GM18907 (cell line): ENCODE results near the gene PTHLH.

Experiments used
- ATAC-seq: cut with Tn5 transposase; IDR thresholded peaks from one replicate; pipeline ENCODE4 v1.9.1; 2021; ENCODE audit warnings: mild to moderate bottlenecking, moderate library complexity; ENCODE audit not compliant: unreplicated experiment

PTHLH gene

DNA sequence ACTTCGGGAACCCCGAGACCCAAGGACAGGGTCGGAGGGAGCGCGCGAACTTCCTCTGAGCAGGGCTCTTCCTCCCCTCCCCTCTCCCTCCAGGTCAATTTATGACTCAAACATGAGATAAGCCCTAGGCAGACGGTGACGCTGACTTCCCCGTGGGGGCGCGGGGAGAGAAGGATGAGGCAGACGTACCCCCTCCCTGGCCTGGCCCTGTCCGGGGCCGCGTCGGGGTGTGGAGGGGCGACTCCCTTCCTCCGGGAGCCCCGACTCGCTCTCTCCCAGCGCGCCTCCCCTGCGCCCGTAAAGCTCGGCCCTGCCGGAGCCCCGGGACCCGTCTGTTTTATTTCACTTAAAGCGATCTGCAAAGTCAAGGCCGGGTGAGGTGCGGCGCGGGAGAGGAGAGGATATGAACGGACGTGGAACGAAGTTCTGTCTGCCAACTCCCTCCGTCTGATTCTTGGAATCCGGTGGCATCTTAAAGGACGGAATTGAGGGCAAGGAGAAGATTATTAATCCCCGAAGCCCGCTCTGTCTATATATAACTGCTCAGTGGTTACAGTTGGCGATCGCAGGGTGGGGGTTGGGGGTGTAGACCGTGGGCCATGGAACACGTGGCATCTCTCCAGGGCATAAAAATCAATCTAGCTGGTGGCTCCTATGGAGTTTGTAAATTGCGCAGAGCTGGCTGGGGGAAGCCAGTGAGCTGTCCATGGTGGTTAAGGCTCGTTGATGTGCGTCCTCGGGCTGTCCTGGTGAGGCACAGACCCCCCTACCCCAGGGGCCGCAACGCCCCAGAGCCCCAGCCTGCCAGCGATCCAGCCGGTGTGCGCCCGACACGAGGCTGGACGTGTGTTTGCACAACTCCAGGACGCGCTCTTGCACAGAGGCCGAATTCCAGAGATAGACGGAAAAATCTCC, 2.9 kb upstream of the PTHLH start:
- no peak for ATAC-seq

DNA sequence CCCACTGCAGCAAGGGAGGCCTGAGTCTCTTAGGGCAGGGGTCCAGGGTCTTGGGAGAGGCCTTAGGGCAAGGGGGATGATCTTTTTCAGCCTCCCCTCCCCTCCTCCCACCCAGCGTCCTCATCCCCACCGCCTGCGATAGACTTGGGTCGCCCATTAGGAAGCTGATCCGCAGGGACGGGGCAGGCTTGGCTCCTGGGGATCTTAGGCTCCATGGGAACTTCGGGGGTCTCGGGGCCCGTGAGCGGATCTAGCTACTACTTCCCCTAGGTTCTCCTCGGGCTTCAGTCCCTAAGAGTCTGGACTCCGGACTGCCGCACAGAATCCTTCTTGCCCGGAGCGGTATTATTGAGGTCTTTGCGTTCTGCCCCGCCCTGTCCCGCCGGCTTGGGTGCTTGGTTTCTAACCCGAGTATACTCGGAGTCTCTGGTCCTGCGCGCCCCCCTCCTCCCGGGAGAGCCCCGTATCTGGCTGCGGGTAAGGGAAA, 2.2 kb upstream of the PTHLH start:
- ATAC-seq, result no peak

DNA sequence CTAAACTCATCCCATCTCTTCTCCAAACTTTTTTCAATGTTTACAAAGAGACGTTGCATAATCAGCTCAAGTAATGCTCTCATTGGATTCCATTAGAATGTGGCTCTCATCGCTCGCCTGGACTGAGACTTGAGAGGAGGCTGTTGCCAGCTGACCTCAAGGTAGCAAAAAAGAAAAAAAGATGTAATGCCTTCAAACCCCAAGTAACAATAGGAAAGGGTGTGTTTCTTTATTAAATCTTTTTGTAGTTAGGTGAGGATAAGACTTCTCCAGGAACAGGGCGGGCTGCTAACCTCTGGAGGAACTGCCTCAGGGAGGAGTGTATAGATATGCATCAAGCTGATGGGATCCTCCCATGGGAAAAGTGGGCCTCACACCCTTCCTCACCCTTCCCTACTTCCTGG, 956 bp upstream of the PTHLH start:
- no peak for ATAC-seq

DNA sequence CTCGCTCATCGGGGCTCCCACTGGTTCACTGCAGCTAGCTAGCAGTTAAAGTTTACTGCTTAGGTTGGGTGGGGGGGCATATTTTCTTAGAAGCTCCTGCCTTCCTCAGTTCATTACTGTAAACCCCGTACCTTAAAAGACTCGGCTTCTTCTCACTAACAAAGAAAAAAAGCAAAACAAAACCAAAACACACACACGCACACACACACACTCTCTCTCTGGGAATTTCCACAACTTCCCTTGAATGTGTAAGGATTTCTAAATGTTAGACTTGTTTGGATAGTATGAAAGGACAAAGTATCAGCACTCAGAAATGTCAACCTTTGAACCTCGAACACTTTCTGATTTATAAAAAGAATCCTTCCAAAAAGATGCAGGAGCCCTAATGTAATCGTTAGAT, 927 bp downstream of the PTHLH start:
- ATAC-seq, result no peak

DNA sequence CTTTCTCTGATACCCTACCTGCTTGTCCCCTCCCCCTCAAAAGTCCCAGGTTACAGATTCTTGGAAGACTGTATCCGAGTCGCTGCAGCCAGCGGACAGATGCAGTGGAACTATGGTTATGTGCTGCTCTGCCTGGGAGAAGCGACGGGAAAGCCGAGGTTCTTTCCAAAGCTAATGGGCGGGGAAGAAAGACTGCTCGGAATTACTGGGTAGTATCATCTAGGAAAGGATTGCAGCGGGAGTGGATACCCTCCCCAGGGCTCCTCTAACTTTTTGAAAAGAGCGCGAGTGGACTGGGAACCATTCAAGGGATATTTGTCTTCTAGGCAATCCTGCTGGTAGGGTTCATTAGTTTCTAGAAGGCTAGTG, 1.4 kb downstream of the PTHLH start:
- ATAC-seq, result no peak

DNA sequence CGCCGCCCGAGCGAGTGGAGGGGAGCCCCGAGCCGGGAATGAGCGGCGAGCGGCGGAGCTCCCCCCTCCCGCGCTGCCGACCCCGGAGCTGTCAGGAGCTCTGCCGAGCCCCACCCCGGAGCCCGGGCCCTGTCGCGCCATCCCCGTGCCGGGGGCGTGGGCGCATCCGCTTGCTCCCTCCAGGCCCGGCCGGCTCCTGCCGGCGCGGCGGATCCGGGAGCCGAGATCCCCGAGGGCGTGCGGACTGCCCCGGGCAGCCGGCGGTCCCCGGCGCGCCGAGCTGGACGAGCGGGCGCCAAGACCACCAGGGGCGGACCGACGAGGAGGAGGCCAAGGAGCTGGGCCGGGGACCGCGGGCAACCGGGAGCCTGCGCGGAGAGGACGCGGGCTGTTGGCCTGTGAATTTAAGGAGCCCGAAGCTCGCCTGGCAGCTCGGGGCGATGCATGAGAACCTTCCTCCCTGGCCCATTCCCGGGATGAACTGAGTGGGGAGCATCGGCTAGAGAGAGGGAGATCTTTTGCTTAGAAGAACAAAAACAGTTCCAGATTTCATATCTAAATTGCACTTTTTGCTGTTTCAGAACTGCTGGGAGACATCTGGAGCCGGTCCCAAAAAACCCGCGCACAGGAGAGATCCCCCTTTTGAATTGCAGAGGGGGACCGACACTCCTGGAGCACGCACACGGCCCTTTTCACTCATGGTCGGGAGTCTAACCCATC, 2.0 kb downstream of the PTHLH start:
- peak; percentile 28 for ATAC-seq

DNA sequence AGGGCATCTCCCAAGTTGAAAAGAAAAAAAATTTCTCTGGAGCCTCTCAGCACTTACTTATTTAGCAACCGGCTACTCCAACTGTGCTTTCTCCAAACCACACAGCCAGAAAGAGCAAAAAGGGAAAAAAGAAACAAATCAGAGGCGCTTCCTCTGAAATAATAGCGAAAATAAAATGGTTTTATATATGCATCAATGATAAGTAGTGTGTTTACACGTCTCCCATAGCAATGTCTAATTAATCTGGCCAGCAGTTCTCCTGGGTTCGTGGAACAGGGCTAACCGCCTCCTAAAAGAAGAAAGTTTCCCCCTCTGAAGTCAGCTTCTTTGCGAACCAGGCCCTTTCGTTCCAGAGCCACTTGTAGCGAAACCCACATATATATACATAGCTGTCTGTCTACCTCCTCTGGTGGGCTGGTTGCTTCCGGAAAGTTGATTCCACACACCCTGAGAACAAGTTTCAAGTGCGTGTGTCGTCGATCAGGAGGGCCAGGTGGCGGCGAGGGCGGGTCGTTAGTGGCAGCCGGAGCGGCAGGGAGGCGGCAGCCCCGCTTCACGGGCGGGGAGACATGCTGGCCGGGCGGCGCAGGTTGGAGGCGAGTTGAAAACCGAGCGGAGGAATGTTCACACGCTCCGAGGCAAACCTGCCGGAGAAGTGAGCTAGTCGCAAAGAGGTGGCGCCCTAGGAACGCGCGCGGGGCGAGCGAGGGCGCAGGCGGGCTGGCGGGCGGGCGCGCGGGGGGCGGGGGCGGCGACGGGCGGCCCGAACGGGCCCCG, 2.7 kb downstream of the PTHLH start:
- ATAC-seq, result peak; percentile 81

DNA sequence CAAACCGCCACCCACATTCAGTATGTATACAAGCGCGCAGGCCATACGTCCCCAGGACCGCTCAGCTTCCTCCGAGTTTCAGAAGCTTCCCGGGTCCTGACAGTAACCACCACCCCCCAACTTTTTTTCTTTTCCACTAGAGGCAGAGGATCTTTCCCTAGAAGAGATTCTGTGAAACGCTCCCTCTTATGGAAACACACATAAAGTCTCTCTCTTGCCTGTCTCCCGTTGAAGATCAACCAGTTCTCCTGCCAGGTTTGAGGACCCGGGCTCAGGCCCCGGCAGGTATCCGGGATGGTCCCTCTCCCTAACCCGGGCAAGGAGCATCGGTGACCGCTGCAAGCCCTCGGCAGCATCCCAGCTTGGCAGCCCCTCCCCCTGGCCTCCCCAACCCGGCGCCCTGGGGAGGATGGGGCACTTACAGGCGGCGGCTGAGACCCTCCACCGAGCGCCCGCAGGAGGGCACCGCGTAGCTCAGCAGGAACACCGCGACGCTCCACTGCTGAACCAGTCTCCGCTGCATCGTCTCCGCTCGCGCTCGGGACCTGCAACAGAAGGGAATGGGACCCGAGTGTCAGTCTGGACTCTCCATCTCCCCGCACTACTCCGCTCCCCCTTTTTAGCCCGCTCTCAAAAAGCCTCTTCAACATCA, 3.4 kb downstream of the PTHLH start:
- no peak for ATAC-seq

DNA sequence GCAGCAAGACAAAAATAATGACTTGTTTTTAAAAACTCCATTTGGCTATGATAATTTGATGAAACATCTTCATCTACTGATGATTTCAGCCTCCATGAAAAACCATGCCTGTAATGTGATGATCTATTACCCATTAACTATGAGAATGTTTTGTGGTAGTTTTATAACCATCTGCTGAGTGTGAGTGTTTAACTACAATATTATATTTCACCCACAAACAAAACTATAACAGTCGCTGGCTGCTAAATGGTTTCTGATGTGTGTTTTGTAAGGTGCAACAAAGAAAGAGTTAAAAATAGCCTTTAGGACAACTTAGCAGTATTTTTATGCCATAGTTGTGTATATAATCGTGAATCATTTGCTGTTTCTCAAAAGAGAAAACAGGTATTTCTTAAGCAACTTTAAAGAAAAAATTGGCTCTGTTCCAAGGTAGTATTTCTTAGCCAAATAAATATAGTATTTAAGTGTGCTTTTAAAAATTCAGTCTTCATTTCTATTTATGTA, 4.9 kb downstream of the PTHLH start:
- no peak for ATAC-seq

DNA sequence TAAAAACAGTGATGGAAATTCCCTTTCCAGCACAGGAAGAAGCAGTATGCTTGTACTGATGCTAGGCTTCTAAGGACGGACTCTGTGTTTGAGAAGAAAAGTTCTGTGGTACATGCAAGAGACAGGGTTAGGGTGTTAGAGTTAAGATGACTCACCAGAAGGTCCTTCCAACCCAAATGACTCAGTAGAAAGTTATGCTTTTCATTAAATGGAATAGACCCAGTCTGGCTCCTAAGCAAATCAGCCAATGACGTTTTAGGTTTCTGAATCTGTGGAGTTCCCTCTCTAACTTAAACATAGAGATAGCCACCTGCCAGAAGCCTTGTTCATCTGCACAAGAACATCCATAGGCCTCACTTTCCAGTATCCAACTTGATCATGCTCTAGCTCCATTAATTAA, 5.7 kb downstream of the PTHLH start:
- no peak for ATAC-seq

DNA sequence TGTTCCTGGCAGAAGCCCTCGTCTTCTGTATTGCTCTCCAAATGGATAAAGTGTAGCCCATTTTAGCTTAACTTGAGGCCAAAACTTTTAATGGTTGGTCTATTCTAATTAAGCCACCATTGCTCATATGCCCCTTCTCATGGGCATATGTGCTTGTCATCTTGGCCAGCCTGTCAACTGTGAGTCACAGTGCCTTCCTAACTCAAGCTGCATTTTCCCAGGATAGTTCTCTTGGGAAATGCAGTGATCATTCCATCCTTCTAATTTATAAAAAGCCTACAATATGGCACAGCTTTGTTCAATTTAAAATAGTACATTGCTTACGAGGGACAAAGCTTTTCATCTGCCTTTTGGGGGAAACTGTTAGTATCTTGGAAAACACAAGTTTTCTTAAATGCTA, 6.6 kb downstream of the PTHLH start:
- ATAC-seq, result no peak

DNA sequence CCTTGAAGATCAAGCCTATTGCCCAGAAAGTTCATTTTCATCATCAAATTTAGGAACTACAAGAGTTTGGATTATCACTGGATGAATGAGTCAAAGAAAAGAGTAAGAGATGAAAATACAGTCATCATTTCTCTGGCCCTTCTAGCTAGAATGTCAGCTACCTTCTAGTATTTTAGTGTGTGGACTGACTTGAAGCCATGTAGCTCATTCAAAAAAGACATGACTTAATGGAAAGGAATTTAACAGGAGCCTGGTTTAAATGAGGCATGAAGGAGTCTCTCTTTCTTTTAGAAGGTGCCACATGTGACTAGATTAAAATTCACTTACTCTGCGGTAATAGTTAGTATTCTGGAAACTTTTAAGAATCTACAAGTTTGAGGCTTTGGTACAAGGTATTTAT, 7.1 kb downstream of the PTHLH start:
- no peak for ATAC-seq

DNA sequence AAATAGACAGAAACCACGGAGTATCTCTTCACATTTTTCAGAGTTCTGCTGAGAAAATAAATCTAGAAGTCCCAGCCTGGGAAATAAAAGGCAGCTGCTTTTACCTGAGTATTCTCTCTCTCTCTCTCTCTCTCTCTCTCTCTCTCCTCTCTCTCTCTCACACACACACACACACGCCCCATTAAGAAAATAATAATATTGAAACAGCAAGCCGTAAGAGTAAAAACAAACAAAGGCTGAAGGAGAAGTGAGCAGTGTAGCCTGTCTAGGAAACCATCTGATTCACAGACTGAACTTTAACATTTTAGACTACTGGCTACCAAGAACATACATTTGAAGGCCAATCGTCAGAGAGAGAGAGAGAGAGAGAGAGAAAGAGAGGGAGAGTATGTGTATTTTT, 8.4 kb downstream of the PTHLH start:
- ATAC-seq, result no peak

DNA sequence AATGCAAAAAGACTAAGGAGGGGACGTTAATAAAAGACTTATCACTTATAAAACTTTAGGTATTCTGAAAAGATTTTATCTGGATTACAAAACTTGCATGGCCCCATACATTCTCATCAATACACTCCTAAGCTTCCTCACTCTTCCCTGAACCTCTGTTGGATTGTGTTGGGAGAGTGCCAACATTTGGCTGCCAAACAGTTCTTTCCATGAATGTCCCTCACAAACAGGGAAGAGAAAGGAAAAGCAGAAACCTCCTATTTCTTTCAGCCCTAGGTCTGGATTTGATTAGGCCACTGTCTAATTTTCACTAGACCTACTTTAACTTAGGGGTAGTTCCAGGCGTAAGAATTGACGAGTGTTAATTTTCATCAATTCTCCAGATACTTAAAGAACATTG, 11.7 kb downstream of the PTHLH start:
- no peak for ATAC-seq

DNA sequence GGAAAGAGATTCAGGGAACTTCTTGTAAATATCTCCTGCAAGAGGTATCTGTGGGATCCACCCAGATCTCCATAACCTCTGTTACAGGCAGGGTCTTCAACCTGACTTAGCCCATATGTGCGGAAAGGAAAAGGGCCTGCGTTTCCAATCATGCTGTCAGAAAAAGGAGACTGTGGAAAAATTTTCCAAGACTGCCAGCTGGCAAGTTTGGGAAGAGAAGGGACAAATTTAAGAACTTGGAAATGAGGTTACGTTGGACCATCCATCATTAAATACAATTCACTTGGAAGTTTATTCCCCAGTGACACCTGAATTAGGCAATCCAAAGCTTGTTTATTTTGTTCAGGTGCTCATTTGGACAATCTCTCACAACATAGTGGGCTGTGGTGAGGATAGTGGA, 13.9 kb downstream of the PTHLH start:
- no peak for ATAC-seq

DNA sequence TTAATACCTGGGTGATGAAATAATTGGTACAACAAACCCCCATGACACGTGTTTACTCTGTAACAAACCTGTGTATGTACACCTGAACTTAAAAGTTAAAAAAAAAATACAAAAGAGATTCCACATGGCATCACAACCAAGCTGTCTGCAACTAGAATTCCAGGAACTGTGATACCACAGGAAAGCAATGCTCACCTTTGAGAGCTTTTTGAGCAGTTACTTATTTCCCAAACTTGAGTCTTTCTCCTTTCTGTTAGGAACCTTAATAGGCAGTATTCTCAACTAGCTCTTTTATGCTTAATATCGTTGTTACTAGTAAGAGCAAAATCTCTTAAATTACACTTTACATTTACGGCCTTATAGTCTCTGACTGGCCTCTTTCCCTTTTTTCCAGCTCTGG, 15.2 kb downstream of the PTHLH start:
- ATAC-seq, result no peak

DNA sequence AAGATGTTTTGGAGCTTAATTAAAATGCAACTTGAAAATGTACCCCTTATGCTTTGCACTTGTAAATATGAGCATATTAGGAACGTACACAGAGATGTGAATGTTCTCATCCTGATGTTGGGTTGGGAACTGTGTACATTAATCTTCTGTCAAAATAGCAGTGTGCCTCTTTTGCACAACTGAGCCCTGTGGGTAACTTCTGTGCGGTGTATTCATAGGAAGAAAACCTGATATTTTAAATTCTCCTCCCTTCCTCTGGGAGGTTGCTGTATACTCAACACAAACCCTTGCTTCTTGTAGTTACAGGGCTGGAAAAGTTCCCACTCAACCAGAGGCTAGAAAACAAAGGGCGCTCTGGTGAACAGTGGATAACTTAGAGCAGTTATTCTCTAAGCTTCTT, 18.7 kb downstream of the PTHLH start:
- ATAC-seq, result no peak

DNA sequence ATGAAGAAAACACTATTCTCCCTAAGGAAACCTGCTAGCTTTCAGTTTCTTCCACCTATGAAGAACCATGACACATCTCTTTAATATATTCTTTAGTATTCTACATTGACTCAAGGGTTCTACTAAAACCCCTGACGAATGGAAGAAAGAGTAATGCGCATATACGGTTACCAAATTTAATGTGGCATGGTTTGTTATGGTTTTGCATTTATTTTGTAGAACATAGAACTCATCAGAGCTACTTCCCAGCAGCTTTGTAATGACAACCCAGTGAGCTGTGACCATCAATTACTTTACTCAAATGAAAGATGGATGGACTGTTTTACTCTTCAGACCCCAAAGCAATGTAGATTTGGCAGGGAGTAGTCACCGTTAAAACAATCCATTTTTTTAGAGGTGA, 19.2 kb downstream of the PTHLH start:
- no peak for ATAC-seq

DNA sequence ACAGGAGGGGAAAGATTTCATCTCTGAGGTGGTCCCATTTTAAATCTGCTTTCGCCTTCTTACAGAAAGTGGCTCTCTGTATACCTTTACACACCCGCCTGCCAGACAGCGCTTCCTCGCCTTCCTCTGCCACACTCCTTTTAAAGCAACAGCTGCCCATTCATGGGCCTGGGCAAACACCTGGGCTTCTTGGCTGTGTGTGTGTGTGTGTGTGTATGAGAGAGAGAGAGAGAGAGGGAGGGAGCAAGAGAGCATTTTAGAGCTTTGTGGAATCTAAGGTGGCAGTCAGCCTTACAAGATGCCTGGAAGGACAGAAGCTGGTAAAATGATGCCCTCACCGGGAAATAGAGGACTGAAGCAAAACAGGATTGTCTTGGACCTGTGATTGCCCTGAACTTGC, 20.0 kb downstream of the PTHLH start:
- no peak for ATAC-seq

DNA sequence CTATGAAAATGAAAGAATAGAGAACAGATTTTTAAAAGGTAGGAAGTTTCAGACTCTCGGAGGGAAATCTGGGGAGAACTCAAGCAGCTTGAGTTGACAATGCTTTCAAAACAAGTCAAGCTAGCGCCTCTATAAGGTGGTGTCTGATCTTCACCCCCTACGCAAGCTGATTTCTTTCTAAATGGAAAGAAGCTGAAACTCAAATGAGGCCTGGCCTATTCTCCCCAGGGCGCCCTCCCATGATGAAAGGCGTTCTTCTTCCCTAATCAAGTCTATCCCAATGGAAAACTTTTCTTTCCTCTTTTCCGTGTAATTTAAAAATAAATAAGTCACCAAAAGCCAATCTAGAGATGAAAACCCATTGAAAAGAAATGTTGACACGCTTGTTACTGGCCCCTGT, 20.6 kb downstream of the PTHLH start:
- no peak for ATAC-seq

DNA sequence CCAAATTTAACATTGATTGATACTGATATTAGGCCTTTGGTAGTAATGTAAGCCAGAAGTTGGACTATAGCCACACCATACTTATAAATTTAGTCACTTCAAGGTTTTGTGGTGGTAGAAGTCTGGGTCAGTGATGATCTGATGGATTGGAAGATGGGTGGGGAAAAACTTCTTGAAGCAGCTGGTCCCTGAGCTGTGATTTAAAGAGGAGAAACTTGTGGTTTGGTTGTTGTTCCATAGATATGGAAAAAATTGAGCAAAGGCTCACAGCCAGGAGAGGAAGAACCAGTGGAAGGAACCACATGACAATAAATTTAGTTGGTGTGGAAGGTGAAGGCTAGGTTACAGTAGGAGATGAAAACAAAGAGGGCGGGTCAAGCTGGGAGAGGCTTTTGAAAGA, 26.1 kb downstream of the PTHLH start:
- ATAC-seq, result no peak
